ENCODE measurements around the gene ATP5F1E. TPM values are rescaled to one million over a fixed set of nuclear protein-coding genes. Genes with fewer than 3 reads are reported as not detected.

The ATP5F1E gene
- total RNA-seq, 1 experiment from 2014 or later = 181 TPM

DNA sequence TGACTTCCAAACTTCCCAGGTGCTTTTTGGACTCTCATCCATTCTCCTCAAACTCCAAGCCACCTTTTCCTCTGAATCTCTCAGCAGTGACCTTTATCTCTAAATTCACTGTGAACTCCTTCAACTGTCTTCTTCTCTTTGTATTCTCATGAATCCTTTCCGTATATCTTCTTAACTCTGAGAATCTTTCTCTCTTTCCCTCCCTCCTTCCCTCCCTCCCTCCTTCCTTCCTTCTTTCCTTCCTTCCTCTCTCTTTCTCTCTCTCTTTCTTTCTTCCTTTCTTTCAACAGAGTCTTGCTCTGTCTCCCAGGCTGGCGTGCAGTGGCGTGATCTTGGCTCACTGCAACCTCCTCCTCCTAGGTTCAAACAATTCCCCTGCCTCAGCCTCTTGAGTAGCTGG, 14.7 kb upstream of the ATP5F1E start:
- Histone ChIP-seq H3K9me3 (no peaks in the 10 kb centered on the region), H3K27me3 (replicated peaks; ENCODE audit: control insufficient read depth, insufficient read depth, low read length) (no peaks in the 10 kb centered on the region), H3K36me3 (ENCODE audit: control insufficient read depth, insufficient read depth, low read length) (no peaks in the 10 kb centered on the region), H3K4me1 (peaks cover 29% of the 10 kb centered on the region), H3K4me3 (ENCODE audit: low read depth, low read length) (no peak overlapping the region)
- ChIA-PET POLR2A (no interaction called here), CTCF (no interaction called here)
- Mint-ChIP-seq H3K27me3 (ENCODE audit: insufficient read depth, unreplicated experiment) (no peaks in the 10 kb centered on the region), H3K36me3 (ENCODE audit: insufficient read depth, unreplicated experiment) (no peaks in the 10 kb centered on the region), H3K4me1 (ENCODE audit: low read depth, unreplicated experiment) (peaks cover 37% of the 10 kb centered on the region), H3K27ac (ENCODE audit: unreplicated experiment) (no peak overlapping the region), H3K4me3 (ENCODE audit: unreplicated experiment) (no peak overlapping the region), H3K9me3 (ENCODE audit: unreplicated experiment) (no peaks in the 10 kb centered on the region)
- DNase-seq = no peak
- no TSS peak for BruUV-seq (replicated peaks)
- TF ChIP-seq, protein P1, sequence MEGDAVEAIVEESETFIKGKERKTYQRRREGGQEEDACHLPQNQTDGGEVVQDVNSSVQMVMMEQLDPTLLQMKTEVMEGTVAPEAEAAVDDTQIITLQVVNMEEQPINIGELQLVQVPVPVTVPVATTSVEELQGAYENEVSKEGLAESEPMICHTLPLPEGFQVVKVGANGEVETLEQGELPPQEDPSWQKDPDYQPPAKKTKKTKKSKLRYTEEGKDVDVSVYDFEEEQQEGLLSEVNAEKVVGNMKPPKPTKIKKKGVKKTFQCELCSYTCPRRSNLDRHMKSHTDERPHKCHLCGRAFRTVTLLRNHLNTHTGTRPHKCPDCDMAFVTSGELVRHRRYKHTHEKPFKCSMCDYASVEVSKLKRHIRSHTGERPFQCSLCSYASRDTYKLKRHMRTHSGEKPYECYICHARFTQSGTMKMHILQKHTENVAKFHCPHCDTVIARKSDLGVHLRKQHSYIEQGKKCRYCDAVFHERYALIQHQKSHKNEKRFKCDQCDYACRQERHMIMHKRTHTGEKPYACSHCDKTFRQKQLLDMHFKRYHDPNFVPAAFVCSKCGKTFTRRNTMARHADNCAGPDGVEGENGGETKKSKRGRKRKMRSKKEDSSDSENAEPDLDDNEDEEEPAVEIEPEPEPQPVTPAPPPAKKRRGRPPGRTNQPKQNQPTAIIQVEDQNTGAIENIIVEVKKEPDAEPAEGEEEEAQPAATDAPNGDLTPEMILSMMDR (IDR thresholded peaks at IDR 0.05; ENCODE audit: insufficient read depth in 1 of 2, low read depth in 1 of 2, low read length in 1 of 2, severe bottlenecking in 1 of 2, unreplicated experiment in 1 of 2) = no peak
- intact Hi-C loops (cut with micrococcal nuclease; ENCODE audit: unreplicated experiment) = no loop called here

DNA sequence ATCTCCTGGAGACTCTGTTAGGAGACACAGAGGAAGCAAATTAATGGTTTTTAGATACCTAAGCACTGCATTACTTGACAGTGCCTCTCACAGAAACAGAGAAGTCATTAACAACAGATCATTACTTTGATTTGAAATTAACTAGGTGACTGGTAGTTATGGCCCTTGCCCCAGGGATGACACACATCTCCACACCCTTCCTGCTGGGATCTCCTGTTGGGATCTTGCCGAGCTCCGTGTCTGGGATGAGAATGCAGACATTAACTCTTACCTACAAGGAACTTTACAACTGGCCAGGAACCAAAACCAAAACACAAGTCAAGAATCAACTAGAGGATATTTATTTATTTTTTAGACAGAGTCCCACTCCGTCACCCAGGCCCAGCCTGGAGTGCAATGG, 12.7 kb upstream of the ATP5F1E start:
- no peaks in the 10 kb centered on the region for H3K9me3 Mint-ChIP-seq (ENCODE audit: unreplicated experiment)
- TF ChIP-seq, protein P1 (IDR thresholded peaks at IDR 0.05; ENCODE audit: insufficient read depth in 1 of 2, low read depth in 1 of 2, low read length in 1 of 2, severe bottlenecking in 1 of 2, unreplicated experiment in 1 of 2) = no peak
- no TSS peak for BruUV-seq (replicated peaks)
- no peak overlapping the region for H3K27ac Mint-ChIP-seq (ENCODE audit: unreplicated experiment)
- Histone ChIP-seq H3K9me3 (no peaks in the 10 kb centered on the region), H3K4me3 (ENCODE audit: low read depth, low read length) (no peak overlapping the region), H3K36me3 (ENCODE audit: control insufficient read depth, insufficient read depth, low read length) (no peaks in the 10 kb centered on the region), H3K27me3 (replicated peaks; ENCODE audit: control insufficient read depth, insufficient read depth, low read length) (no peaks in the 10 kb centered on the region), H3K4me1 (peaks cover 48% of the 10 kb centered on the region)
- intact Hi-C loops (cut with micrococcal nuclease; ENCODE audit: unreplicated experiment) = no loop called here
- H3K4me1 Mint-ChIP-seq (ENCODE audit: low read depth, unreplicated experiment) = peaks cover 46% of the 10 kb centered on the region
- POLR2A ChIA-PET = no interaction called here
- peaks cover 13% of the 10 kb centered on the region for H3K36me3 Mint-ChIP-seq (ENCODE audit: insufficient read depth, unreplicated experiment)
- DNase-seq = no peak
- H3K27me3 Mint-ChIP-seq (ENCODE audit: insufficient read depth, unreplicated experiment) = no peaks in the 10 kb centered on the region
- CTCF ChIA-PET = no interaction called here
- H3K4me3 Mint-ChIP-seq (ENCODE audit: unreplicated experiment) = no peak overlapping the region

DNA sequence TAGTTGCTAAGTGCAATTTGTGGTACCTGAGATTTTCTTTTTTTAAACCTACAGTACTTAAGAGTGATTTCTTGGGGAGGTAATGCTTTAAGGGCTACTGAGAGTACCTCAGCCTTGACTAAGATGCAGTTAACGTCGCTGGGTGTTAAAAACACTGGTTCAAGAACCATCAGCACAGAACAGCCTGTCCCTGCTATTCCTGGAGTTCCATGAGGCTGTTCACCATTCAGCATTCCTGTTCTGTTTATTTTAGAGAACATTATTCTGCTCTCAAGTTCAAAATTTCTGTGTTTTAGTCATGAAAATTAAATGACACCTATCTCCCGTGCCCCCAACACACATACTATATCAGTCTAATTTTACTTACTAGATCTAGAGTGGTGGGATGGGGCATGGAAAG, 12.2 kb upstream of the ATP5F1E start:
- CTCF ChIA-PET = no interaction called here
- Mint-ChIP-seq H3K27ac (ENCODE audit: unreplicated experiment) (no peak overlapping the region), H3K4me3 (ENCODE audit: unreplicated experiment) (no peak overlapping the region), H3K36me3 (ENCODE audit: insufficient read depth, unreplicated experiment) (peaks cover 16% of the 10 kb centered on the region), H3K4me1 (ENCODE audit: low read depth, unreplicated experiment) (peaks cover 43% of the 10 kb centered on the region), H3K27me3 (ENCODE audit: insufficient read depth, unreplicated experiment) (no peaks in the 10 kb centered on the region), H3K9me3 (ENCODE audit: unreplicated experiment) (no peaks in the 10 kb centered on the region)
- POLR2A ChIA-PET = no interaction called here
- Histone ChIP-seq H3K4me1 (peaks cover 53% of the 10 kb centered on the region), H3K4me3 (ENCODE audit: low read depth, low read length) (no peak overlapping the region), H3K27me3 (replicated peaks; ENCODE audit: control insufficient read depth, insufficient read depth, low read length) (no peaks in the 10 kb centered on the region), H3K9me3 (no peaks in the 10 kb centered on the region), H3K36me3 (ENCODE audit: control insufficient read depth, insufficient read depth, low read length) (no peaks in the 10 kb centered on the region)
- no TSS peak for BruUV-seq (replicated peaks)
- DNase-seq = no peak
- intact Hi-C loops (cut with micrococcal nuclease; ENCODE audit: unreplicated experiment) = no loop called here
- TF ChIP-seq, protein P1 (IDR thresholded peaks at IDR 0.05; ENCODE audit: insufficient read depth in 1 of 2, low read depth in 1 of 2, low read length in 1 of 2, severe bottlenecking in 1 of 2, unreplicated experiment in 1 of 2) = no peak

Measured in Caco-2 (cell line).